Stimulated activated CD8-positive, alpha-beta memory T cell treated with anti-CD3 and anti-CD28 coated beads, Interleukin-15, amount 100 ng/mL, for 4 hours (primary cell): ENCODE results near the gene TP73.

ENCODE experiments used
- DNase-seq, 2 donors: peaks; one replicate each; pipeline ENCODE4 v3.0.0-alpha.2; 2020; ENCODE audit warnings: low read depth in 2 of 2

The TP73 gene

DNA sequence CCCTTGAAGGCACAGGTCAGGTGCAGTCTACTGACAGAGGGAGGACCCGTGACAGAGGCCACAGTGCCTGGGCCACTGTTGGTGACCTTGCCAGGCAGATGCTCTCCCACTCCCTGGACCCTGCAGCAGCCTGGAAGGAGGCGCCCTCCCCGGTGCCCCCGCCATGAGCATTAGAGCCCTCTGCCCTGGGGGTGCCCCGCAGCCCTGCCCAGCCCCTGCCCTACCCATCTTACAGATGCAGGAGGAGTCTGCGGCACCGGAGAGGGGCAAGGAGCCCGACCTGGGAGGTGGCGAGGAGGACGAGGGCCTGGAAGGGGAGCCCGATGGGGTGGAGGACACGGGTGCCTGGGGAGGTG, 110.5 kb downstream of the TP73 start:
- no peak for DNase-seq

DNA sequence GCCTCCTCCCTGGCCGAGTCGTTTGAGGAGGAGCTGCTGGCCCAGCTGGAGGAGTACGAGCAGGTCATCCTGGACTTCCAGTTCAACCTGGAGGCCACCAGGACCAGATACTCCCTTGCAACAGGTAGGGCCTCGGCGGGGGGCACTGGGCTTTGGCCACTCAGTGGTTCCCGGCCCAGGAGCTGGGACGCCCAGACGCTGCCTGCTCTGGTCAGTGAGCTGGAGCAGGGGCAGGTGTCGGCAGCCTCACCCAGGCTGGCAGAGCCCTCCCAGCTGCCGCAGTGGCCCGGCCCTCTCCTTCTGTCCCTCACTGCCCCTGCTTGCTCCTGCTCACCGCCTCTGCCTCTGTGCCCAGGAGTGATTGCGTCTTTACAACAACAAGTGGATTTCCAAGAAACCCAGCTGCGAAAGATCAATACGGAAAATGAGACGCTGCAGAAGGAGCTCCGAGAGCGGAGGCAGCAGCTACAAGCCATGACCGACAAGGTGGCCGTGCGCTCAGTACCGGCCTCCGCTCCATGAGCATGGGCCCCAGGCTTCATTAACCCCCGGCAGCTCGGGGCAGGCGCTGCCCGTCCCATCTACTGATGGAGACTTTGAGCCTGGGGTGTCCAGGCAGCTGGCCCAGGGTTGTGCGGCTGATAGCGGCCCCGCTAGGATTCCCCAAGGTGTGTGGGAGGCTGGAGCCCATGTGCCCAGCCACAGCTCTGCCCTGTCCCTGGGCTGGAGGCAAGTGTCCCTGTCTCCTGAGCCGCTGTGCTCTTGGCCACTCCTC, 111.2 kb downstream of the TP73 start:
- no peak for DNase-seq

DNA sequence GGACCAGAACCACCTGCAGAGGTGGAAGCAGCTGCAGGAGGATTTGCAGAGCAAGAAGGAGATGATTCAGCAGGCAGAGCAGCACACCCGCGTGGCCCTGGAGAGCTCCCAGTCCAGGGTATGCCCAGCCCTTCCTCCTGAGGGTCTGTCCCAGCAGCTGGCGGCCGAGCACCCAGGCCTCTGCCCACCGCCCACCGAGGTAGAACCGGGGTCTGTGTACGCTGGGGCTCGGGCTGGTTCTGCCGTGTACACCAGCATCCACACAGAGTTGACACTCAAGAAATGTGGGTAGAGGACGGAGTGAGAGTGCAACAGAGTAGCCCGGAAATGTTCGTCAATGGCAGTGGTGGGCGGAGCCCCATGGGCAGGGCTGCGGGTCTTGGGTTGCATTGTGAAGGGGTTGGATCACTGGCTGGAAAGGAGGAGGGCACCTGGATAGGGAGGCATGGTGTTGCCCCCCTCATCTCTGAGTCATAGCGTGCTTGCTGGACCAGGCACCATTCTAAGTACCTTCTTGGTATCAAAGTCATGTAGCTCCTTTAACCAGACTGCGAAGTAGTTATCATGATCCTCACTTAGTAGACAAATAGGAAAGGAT, 115.1 kb downstream of the TP73 start:
- DNase-seq = no peak

DNA sequence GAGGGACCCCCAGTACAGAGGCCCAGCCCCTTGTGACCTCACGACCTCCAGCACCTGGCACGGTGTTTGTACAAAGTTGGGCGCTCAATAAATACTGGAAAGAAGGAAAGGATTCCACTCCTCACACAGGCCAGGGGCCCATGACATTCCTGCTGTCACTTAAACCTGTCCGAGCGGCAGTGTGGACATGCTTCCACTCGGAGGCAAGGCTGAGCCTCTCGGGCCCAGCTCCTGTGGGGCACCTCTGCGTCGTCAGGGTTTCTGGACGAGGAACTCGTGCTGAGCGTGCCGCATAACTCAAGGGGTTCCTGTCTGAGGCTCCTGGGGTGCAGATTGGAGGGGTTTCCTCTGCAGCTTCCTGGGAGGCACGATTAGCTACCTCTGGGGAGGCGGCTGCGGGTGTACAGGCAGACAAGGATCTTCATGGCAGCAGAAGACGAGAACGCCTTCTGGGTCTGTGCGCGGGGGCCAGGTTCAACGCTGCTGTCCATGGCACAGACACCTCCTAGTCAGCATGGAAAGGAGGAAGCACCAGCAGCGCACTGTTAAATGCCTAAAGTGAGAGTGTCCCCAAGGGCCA, 116.6 kb downstream of the TP73 start:
- no peak for DNase-seq

DNA sequence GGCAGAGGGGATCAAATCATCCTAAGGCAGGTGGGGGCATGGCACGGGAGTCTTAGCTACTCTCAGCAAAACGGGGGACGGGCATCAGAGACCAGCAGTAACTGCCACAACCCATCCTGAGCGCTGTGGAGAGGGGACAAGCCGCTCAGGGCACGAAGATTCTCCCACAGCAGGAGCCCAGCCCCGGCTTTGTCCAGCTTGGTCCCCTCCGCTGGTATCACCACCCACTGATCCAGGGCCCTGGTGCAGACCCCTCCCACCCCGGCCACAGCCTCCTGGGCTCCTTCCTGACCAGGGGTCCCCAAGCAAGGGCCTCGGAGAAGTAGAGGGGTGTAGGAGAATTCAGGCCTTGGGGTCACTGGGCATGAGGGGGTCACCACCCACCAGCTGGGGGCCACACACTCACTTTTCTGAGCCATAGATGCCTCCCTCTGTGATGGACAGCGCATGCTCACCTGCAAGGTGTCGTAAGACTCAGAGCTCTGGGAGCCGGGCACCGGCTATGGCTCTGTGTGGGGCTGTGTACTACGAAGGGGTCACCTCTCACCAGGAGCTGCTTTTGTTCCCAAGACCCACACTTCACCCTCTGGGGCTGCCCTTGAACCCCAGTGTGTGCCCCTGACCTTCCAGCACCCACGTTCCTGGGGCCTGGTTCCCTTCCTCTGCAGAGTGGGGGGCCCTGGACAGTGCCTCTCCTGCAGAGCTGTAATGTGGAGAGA, 117.9 kb downstream of the TP73 start:
- no peak for DNase-seq

DNA sequence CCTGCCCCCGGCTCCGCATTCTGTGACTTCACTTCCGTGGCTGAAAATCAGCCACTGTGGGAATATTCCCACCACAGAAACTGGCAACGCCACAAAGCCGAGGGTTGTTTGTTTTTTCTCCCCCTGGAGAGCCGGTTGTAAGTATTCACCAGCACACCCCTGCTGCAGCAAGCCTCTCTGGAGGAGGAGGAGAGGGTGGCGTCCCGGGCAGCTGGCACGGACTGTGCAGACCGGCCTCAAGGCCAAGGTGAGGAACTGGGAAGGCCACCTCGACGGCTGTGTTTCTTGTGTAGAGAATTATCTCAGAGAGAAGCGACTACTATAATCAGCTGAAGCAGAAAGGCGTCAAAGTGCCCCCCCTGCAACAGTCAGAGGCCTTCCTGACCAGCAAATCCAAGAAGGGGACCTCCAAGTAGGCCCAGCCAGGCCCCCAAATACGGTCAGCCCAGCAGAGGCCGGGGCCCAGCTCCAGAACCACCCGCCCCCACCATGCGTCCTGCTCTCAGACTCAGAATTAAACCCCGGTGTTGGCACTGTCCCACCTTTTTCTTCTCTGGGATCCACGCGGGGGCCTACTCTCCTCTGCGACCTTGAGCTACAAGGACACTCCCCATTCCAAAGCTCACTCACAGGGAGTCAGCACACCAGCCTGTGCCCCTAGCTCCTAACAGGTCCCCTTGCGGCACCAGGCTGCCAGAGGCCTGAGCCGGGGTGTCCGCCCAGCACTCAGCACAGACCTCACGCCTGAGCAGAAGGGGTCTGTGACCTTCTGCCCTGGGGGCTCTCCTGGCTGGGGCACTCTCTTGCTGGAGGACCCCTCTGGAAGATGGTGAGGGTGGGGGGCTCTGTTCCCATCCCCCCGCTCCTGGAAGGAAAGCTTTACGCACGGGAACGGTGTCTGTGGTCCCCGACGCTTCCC, 119.1 kb downstream of the TP73 start:
- DNase-seq = no peak

DNA sequence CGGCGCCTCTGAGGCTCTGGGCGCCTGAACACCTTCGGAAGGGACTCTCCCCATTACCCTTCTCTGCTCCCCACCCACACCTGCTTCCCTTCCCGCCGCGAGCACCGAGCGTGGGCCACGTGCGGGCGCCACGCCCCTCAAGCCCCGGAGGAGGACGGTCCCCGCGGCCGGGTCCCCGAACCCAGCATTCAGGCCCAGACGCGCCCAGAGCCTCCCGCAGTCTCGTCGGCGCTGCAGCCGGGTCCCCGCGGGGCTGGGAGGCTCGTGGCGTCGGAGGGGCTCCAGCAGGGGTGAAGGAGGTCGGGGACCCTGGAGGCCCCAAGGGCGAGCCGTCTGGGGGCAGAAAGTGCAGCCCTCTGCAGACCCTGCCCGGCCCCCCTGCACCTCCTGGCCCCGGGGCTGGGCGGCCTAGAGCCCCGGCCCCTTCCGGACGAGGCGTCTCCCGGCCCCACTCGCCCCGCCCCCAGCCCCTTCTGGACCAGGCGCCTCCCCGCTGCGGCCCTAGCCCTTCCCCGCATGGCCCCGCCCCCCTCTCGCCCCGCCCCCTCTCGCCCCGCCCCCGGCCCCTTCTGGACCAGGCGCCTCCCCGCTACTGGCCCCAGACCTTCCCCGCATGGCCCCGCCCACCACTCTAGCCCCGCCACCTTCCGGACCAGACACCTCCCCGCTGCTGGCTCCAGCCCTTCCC, 119.9 kb downstream of the TP73 start:
- peak; percentile 60 to 63 for DNase-seq

DNA sequence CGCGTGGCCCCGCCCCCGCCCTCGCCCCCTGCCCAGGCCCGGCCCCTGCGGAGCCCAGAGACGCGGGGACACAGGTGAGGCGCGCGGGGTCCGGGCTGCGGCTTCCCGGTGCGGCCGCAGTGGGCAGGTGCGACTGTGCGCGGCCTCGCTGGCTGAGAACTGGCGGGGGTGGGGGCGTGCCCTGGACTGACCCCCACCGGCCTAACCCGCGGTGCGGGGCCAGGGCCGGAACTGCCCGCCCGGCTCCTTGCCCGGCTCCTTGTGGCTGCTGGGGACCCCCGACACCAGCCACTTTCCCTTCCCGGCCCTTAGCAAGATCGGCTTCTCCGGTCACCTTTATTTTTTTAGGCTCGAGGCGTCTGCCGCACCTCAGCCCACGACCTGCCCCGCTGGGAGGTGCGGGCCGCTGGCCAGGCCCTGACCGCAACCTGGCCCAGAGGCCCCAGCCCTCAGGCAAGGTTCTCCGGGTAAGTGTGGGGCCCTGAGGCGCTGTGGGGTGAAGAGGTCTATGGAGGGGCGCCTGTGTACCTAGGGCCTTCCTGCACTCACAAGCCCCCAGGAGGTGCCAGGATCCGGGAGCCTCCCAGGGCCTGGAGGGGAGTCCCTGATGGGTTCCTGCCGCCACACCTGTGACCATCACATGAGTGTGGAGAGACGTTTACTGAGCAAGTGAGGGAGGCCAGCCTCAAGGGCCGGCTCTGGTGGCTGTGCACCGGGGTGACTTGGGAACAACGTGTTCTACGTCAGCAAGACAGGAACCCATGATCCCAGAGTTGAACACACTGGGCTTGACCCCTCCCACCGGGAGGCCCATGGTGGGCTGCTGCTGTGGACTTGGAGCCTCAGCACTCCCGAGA, 120.6 kb downstream of the TP73 start, which contains the start of gene SMIM1:
TSS of gene SMIM1 (plus strand) at position 35 of the 857 bp plus-strand sequence. CDS start 2,625 bp downstream, outside the sequence.
- no peak for DNase-seq

DNA sequence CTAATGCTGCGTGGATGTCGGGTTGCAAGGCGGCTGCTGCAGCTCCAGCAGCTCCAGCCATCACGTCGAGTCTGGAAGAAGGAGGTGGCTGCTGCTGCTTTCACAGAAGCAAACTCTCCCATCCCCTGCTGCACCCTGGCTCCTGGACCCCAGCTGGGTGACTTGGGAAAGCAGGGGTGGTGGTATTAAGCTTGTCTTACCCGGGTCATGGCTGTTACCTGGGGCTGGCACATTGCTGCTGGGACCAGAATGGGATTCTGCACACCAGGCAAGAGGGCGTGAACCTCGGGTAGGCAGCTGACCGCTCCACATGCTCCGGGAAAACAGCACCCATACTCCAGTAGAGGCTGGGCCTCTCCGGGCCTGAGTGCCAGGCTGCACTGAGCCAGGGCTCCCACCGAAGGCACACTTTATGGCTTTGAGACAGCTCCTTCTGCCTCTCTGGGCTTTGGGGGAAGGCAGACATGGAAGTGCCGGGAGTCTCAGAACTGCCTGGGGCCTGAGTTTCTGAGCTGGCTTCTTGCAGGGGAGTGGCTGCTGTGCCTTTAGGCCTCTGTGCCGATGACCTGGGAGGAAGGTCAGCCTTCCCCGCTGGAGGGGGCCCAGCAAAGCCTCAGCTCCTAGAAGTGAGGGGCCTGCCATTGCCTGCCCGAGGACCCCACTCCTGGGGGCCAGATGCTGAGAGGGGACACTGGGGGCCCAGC, 121.4 kb downstream of the TP73 start:
- no peak for DNase-seq

DNA sequence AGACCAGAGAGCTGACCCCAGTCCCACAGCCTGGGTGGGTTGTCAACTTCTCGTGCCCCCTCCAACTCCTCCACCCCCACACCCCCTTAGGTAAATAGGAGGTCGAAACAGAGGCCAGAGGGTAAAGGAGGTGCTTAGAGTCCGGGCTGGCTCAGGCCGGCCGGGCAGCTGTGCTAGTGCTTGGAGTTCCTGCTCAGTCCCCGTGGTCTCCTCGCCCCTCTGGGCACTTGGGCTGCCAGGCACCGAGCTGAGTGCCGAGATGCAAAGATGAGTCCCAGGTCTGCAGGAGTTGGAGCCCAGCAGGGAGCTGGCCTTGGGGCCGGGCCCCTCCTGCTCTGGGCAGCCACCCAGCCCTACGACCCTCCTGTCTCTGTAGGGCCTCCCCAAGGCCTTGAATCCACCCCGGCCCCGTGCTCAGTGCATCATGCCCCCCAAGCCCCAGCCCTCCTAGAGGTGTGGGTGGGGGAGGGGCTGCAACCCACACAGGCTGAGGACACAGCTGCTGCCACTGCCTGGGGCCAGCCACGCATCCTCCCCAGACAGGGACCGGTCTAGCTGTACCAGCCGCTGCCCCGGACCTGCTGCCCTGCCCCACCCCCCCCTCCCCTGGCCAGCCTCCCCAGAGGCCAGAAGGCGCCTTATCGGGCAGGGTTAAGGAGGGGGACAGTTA, 122.1 kb downstream of the TP73 start:
- DNase-seq = no peak

DNA sequence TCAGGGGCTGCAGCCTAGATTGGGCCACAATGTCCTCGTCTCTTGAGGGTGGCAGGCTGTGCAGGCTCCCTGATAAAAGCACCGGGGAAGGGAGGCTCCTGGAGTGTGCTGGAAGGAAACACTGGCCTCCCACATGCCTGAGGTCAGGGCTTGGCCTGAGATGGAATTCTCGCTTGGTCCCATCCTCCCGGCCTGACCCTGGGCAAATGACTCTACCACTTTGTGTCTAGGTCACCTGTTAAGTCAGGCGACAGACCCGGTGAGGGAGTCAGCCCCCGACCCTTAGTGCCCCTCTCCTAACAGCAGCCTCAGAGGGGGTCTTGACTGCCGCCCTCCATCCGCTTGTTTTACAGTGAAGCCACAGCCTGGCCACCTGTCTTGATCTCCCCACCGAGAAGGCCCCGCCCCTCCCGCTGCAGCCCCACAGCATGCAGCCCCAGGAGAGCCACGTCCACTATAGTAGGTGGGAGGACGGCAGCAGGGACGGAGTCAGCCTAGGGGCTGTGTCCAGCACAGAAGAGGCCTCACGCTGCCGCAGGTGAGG, 122.7 kb downstream of the TP73 start:
- DNase-seq = no peak

DNA sequence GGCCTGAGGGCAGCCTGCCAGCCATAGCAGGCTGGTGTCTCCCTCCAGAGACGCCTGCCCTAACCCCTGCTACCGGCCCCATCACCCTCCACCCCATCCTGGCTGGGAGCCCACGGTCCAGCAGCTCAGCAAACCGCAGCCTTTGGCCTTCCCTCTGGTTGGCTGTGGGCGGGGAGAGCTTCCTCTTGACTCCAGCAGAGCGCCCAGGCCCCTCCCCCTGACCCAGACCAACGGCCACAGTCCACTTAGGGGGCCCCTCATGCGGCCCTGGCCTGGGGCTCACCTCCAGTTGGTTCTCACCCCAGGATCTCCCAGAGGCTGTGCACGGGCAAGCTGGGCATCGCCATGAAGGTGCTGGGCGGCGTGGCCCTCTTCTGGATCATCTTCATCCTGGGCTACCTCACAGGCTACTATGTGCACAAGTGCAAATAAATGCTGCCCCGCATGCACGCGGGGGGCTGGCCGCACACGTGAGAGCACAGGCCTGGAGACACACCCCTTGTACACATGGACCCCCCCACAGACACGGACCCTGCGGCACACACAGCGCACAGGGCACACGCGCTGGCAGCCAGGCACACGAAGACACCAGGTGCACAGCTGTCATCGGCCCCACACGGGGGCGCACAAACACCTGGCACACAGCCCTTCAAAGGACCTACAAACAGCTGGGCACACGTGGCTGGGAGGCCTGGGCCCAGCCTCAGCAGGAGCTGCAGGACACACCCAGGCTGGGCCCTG, 123.3 kb downstream of the TP73 start:
- no peak for DNase-seq

DNA sequence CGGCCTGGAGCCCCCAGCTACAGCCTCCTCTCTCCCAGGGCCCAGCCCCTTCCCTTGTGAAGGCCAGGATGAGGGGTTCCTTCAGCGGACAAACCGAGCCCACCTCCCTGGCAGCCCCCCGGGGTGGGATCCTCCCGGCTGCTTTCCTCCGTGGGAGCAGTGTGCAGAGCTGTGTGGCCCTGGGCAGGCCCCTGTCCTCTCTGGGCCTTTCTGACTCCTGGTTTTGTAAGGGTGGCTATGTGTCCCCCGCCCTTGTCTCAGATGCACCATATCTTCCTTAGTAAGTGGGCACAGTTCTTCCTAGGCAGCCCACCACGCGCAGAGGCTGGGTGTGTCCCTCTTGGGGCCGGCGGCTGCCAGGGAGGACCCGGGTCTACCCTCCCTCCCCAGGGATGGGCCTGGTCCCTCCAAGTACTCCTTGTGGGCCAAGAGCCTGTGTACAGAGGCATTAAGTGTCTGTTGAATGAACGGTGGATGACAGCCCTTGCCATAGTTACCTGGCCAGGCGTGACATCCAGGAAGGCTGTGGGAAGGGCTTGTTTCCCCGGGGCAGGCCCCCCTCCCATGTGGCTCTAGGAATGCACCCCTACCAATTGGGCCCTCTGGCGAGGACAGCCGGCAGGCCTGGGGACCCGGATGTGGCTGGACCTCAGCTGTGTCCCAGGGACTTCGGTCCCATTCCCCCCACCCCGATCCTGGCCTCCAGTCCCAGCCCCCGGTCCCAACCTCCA, 124.1 kb downstream of the TP73 start:
- no peak for DNase-seq

DNA sequence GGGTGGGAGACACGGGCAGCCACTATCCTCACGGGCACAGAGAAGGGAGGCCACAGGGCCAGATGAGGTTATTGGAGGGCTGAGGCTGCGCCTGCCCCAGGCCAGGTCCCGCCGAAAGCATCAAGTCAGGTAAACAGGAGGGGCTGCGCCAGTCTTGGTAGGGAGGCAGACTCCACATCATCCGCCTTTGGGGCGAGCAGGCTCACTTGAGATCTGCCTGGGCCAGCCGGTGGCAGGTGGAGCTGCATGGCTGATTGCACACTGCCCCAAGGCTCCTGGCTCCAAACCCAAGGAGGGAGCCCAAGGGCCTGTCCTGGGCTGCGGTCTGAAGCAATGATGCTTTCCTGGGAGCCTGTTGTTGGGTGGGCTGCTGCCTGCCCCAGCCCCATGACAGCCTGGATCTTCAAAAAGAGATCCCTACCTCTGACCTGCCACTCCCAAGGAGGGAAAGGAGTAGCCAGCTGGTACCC, 124.8 kb downstream of the TP73 start:
- no peak for DNase-seq

DNA sequence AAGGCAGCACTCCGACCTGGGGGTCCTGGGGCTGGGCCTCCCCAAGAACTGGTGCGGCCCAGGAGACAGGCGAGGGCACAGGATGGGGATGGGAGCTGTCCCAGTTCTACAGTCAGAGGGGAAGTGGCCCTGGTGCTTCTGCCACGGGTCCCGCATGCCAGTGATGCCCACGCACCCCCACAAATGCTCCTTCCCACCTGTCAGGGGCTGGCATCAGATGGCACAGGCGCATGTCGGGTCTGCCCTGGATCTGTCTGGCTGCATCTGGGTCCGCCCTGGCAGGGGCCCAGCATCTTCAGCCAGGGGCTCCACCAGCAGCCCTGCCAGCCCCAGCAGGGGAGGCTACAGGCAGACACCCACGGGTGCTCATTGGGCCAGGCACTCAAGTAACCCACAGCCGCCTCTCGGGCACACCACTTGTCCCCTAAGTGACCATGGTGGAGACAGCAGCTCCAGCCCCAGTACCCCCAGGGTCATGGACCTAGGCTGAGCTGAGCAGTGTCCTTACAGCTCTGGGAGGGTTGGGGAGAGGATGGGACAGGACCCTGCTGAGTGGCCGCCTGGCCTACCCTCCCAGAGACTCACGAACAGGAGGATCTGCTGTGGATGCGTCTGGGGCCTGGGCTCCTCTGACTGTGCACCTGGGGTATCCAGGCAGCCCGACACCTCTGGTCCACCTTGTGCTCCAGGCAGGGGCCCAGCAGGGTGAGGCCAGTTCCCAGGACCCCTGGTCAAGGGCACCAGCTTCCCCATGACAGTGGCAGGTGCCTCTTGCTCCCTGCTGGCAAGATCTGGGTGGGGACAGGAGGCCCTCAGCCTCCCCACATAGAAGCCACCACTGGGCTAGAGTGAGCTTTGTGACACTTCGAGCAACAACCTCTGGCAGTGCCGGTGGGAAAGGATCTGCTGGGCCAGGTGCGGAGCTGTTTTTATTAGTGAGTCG, 125.6 kb downstream of the TP73 start:
- DNase-seq = no peak
